Astrocyte of the cerebellum (primary cell): ENCODE results near the gene TRPV4.

Experiments used
- DNase-seq: peaks from one replicate; pipeline ENCODE4 v3.0.0-alpha.2; 2011; ENCODE audit warnings: low read depth
- H3K4me3 ChIP-seq: 2 replicates; pipeline ENCODE4 v1.5.1; 2011; ENCODE audit warnings: mild to moderate bottlenecking, low read depth, low read length, moderate library complexity
- in situ Hi-C: cut with HindIII; loops from 2 replicates; pipeline ENCODE4 v1.10.0; 2017; ENCODE audit warnings: low sequenced_read_pairs
- TF ChIP-seq, protein P1 (sequence below): IDR thresholded peaks from 2 replicates; pipeline ENCODE4 v1.5.1; 2012; ENCODE audit warnings: low read length, low read depth, moderate library complexity, mild to moderate bottlenecking; ENCODE audit errors: missing control alignments

The TRPV4 gene

DNA sequence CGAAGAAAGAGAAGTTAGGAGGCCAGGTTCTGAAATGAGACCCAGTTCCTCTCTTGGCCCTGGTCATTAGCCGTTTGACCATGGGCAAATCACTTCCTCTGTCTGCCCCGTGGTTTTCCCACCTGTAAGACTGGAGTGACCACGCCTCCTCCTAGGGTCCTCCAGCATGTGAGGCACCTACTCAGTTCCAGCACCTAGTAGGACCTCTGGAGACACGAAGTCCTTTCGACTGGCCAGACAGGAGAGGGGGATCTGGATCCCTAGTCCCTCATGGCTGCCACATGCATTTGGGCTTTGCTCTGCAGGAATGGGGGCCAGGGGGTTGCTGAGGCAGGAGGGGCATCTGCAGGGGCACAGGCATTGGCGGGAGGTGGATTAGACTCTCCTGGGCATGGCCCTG lies 16.3 kb downstream of the TRPV4 start:
- TF ChIP-seq, protein P1, sequence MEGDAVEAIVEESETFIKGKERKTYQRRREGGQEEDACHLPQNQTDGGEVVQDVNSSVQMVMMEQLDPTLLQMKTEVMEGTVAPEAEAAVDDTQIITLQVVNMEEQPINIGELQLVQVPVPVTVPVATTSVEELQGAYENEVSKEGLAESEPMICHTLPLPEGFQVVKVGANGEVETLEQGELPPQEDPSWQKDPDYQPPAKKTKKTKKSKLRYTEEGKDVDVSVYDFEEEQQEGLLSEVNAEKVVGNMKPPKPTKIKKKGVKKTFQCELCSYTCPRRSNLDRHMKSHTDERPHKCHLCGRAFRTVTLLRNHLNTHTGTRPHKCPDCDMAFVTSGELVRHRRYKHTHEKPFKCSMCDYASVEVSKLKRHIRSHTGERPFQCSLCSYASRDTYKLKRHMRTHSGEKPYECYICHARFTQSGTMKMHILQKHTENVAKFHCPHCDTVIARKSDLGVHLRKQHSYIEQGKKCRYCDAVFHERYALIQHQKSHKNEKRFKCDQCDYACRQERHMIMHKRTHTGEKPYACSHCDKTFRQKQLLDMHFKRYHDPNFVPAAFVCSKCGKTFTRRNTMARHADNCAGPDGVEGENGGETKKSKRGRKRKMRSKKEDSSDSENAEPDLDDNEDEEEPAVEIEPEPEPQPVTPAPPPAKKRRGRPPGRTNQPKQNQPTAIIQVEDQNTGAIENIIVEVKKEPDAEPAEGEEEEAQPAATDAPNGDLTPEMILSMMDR, result no peak
- in situ Hi-C loops, result no loop called here
- no peak for DNase-seq

DNA sequence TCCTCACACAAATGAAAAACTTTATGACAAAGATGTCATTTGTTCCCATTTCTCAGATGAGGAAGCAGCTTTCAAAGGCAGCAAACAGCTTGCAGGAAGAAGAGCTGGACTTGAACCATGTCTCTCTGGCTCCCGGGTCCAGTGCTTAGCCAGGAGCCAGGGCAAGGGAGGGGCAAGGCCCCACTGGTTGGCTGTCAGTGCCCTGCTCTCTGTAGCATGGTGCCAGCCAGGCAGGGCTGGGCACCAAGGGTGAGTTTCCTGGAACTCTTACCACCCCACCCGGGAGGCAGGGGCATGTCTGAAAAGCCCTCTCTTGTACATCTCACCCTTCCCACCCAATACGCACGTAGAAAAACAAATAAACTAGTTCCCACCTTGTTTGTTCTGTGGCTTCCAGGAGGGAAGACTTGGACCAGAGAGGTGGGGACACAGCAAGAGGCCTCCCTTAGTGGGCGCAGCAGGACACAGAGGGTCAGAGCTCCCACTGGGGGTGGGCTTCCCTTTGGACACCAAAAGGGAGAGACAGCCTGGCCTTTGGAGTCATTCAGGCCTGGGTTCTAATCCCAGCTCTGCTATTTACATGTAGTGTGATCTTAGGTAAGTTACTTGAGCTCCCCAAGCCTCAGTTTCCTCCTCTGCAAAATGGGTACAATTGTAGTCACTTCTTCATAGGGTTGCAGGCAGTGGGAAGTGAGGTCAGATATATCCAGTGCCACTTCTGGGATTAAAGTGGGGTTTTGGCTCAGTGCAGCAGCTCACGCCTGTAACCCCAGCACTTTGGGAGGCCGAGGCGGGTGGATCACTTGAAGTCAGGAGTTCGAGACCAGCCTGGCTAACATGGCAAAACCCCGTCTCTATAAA lies 17.2 kb downstream of the TRPV4 start:
- DNase-seq, result no peak
- no peak overlapping the region for H3K4me3 ChIP-seq
- TF ChIP-seq, protein P1, result no peak
- in situ Hi-C loops, result no loop called here

More for the DNA sequence above, 16.3 kb downstream of the TRPV4 start:
- no peak overlapping the region for H3K4me3 ChIP-seq

DNA sequence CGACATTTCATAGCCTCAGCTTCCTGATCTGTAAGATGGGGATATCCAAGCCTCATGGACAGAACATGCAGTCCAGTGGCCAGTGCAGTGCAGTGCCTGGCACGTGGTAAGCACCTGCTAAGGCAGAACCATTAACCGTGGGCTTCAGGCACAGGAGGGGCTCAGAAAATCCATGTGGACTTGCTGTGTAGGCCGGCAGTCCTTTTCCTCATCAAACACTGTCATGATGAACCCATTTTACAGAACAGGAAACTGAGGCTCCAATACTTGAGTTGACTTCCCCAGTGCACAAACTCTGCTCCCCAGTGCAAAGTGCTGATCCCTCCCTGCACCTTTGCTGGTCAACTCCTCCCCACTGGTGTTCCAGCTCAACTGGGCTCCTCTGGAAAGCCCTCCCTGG lies 18.0 kb downstream of the TRPV4 start:
- H3K4me3 ChIP-seq, result no peak overlapping the region
- no peak for DNase-seq
- TF ChIP-seq, protein P1, result no peak
- in situ Hi-C loops, result no loop called here

DNA sequence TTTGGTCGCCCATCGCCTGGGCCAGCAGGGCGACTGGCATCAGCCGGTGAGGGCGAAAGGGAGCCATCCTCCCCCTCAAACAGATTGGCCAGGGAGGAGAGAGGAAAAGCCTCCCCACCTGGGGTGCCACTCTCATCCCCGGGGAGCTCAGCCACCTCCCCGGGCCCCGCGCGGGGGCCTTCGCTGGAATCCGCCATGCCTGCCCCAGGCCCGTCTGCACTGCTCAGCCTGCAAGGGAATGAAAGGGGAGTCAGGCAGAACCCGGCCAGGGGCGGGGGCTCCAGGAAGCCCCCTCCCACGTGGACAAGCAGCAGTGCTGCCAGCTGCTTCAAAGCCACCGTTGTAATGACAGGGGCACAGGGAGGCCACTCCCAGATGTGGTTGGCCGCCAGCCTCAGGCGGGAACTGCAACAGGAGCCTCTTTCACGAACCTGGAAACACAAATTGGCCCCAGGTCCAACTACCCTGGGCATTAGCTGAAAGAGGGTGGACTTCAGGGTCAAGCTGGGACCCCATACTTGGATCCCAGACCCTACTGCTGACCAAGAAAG lies 18.5 kb downstream of the TRPV4 start:
- TF ChIP-seq, protein P1, result no peak
- no peak overlapping the region for H3K4me3 ChIP-seq
- no peak for DNase-seq
- in situ Hi-C loops, result no loop called here

DNA sequence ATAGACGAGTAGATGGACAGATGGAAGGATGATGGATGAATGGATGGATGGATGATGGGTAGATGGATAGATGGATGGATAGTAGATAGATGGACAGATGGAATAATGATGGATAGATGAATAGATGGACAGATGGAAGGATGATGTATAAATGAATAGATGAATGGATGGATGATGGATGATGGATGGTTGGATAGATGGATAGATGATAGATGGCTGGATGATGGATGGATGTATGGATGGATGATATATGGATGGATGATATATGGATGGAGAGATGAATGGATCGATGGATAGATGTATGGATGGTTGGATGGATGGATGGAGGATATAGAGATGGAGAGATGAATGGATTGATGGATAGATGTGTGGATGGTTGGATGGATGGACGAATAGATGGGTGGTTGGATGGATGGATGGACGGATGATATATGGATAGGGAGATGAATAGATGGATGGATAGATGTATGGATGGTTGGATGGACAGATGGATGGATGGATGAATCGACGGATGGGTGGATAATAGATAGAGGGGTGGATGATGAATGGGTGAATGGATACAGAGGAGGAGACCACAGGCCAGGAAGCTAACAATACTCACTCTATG lies 19.3 kb downstream of the TRPV4 start:
- no peak overlapping the region for H3K4me3 ChIP-seq
- TF ChIP-seq, protein P1, result no peak
- DNase-seq, result no peak
- in situ Hi-C loops, result no loop called here

DNA sequence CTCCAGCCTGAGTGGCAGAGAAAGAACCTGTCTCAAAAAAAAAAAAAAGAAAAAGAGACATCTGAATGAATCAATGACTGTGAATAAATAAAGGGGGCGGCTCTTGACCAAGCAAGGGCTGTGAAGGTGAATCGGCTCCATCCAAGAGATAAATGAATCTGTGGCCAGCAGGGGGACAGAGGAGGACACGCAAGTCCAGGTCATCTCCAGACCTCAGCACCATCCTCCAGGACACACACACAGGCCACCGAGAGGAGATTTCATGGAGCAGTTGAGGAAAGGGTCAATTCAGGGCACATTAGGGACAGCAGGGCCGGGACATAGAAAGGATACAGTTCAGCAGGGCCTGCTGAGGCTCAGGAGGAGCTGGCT lies 21.6 kb downstream of the TRPV4 start:
- TF ChIP-seq, protein P1, result no peak
- H3K4me3 ChIP-seq, result no peak overlapping the region
- in situ Hi-C loops, result no loop called here
- DNase-seq, result no peak
